GM12892 (cell line): Measurements from ENCODE around the gene KIR3DL2.

Experiments used
- POLR2A ChIP-seq: IDR thresholded peaks from 2 replicates; pipeline ENCODE4 v1.6.1; 2011; ENCODE audit warnings: low read depth, low read length, control low read depth
- POLR2AphosphoS5 ChIP-seq: IDR thresholded peaks from 2 replicates; pipeline ENCODE4 v1.6.1; 2011; ENCODE audit warnings: low read depth, low read length, control low read depth

GRCh38 chr19:54883228-54883627 lies 33.0 kb downstream of the KIR3DL2 start:
- TF ChIP-seq POLR2AphosphoS5 (no peak), POLR2A (no peak)
